Gastroesophageal sphincter (tissue), 4 donors: ENCODE results near the gene SPATA9. TPM values are rescaled to one million over a fixed set of nuclear protein-coding genes. Genes with fewer than 3 reads are reported as not detected.
A peak's percentile ranks its signal among the peaks of the same experiment; 100 is the strongest.

ENCODE experiments used
- ATAC-seq: fragments of 150-250 bp; one replicate; pipeline ENCODE4 v1.9.1; 2016; ENCODE audit warnings: mild to moderate bottlenecking, moderate library complexity
- H3K27ac ChIP-seq, 4 donors: fragments of 200-600 bp; sonication (generic) in 3 of 4; 1 replicate in 3 of 4; 2 replicates in 1 of 4; pipeline ENCODE4 v1.5.1; 2016 to 2019
- H3K27me3 ChIP-seq: fragments of 200-600 bp; sonication (generic); one replicate; pipeline ENCODE4 v1.5.1; 2019
- H3K36me3 ChIP-seq, 2 donors: fragments of 200-600 bp; sonication (generic); one replicate each; pipeline ENCODE4 v1.5.1; 2019; ENCODE audit warnings: control low read depth in 1 of 2
- H3K4me1 ChIP-seq, 3 donors: fragments of 200-600 bp; sonication (generic); 1 replicate in 2 of 3; 2 replicates in 1 of 3; pipeline ENCODE4 v1.5.1; 2016 to 2019; ENCODE audit warnings: control low read depth in 2 of 3
- H3K4me3 ChIP-seq, 2 donors: fragments of 200-600 bp; sonication (generic); one replicate each; pipeline ENCODE4 v1.5.1; 2019; ENCODE audit warnings: mild to moderate bottlenecking in 1 of 2, moderate library complexity in 1 of 2
- H3K9me3 ChIP-seq, 3 donors: fragments of 200-600 bp; sonication (generic); one replicate each; pipeline ENCODE4 v1.5.1; 2017 to 2019; ENCODE audit warnings: control low read depth in 2 of 3
- EP300 ChIP-seq: sonication (generic); formaldehyde crosslinking; IDR thresholded peaks from one replicate; pipeline ENCODE4 v1.6.1; 2017; ENCODE audit warnings: antibody characterized with exemption, mild to moderate bottlenecking
- POLR2A ChIP-seq, 2 donors: fragments of 450-650 bp; IDR thresholded peaks; one replicate each; pipeline ENCODE4 v1.6.1; 2017; ENCODE audit warnings: antibody characterized with exemption in 2 of 2, mild to moderate bottlenecking in 2 of 2, moderate library complexity in 1 of 2
- POLR2AphosphoS5 ChIP-seq: sonication (generic); formaldehyde crosslinking; IDR thresholded peaks from one replicate; pipeline ENCODE4 v1.6.1; 2017; ENCODE audit warnings: antibody characterized with exemption
- WGBS, 2 donors: methylation state at CpG; one replicate each; pipeline ENCODE4 v1.1.5; 2018; ENCODE audit warnings: low coverage in 1 of 2; 5-methylcytosine and 5-hydroxymethylcytosine counted together
- total RNA-seq, 4 donors: library from RNA; depleted of rRNA; stranded (reverse); fragments of >200 nt; gene quantifications; one replicate each; pipeline ENCODE4 v1.1.0, GENCODE V29; 2016
- TF ChIP-seq, protein P1 (sequence below), 4 experiments: fragments of 200-600 bp in 2 of 4; fragments of 450-650 bp in 2 of 4; sonication (generic) in 1 of 4; IDR thresholded peaks; one replicate each; pipeline ENCODE4 v1.5.1; 2017 to 2019; ENCODE audit warnings: antibody characterized with exemption in 4 of 4, mild to moderate bottlenecking in 2 of 4, moderate library complexity in 2 of 4

SPATA9 gene, protein sequence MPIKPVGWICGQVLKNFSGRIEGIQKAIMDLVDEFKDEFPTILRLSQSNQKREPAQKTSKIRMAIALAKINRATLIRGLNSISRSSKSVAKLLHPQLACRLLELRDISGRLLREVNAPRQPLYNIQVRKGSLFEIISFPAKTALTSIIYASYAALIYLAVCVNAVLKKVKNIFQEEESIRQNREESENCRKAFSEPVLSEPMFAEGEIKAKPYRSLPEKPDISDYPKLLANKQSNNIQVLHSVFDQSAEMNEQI
- under 1 TPM in 1 of 4 donors, not detected in 3; 0.27 TPM for total RNA-seq

DNA sequence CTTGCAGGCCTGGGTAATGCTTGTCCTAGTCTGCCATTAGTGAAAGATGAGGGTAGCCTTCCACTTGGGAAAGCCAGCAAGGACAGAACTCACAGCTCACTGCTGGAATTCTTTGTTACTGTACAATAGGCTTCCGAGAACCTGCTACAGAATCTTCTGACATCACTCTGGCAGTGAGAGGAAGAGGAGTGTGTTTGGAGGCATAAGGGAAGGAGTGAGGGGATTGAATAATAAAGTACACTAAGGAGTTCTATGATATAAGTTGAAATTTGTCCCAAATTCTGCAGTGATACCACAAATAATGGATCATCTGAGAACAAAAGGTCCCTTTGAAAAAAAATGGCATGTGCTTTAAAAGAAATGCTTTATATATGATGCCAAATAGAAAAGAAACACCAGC lies at the start of gene SPATA9:
TSS of gene SPATA9 (minus strand) at position 101 of the 400 bp plus-strand sequence. CDS start 137 bp downstream, outside the sequence.
- no peak for ATAC-seq
- Histone ChIP-seq H3K4me1 (no peaks in the 10 kb centered on the region), H3K9me3 (no peaks in the 10 kb centered on the region), H3K4me3 (no peak within 1 kb of the TSS), H3K27ac (no peak within 1 kb of the TSS), H3K27me3 (no peaks in the 10 kb centered on the region), H3K36me3 (no peaks in the 10 kb centered on the region)
- no CpG with 5 or more reads among the region's 1 CpG for WGBS, 2 donors
- TF ChIP-seq EP300: no peak
- no peak for TF ChIP-seq POLR2AphosphoS5
- TF ChIP-seq, protein P1, sequence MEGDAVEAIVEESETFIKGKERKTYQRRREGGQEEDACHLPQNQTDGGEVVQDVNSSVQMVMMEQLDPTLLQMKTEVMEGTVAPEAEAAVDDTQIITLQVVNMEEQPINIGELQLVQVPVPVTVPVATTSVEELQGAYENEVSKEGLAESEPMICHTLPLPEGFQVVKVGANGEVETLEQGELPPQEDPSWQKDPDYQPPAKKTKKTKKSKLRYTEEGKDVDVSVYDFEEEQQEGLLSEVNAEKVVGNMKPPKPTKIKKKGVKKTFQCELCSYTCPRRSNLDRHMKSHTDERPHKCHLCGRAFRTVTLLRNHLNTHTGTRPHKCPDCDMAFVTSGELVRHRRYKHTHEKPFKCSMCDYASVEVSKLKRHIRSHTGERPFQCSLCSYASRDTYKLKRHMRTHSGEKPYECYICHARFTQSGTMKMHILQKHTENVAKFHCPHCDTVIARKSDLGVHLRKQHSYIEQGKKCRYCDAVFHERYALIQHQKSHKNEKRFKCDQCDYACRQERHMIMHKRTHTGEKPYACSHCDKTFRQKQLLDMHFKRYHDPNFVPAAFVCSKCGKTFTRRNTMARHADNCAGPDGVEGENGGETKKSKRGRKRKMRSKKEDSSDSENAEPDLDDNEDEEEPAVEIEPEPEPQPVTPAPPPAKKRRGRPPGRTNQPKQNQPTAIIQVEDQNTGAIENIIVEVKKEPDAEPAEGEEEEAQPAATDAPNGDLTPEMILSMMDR (IDR thresholded peaks at IDR 0.05): no peak
- TF ChIP-seq POLR2A (IDR thresholded peaks at IDR 0.05): no peak

- H3K27me3 ChIP-seq: no peaks in the 10 kb centered on the region
- no peaks in the 10 kb centered on the region for H3K9me3 ChIP-seq
- peak; percentile 17 for ATAC-seq
- peaks cover 5 to 78% (median 16%) of the 10 kb centered on the region in 3 donors for H3K4me1 ChIP-seq
- peak overlapping the region; percentile 83 to 93 for H3K4me3 ChIP-seq
- peak overlapping the region; percentile 84 to 98 (median 93) for H3K27ac ChIP-seq
- no peaks in the 10 kb centered on the region for H3K36me3 ChIP-seq
- 3 to 4% methylated on average over 2 to 22 of the region's 64 CpGs for WGBS, 2 donors
- TF ChIP-seq POLR2A (IDR thresholded peaks at IDR 0.05) (no peak), POLR2AphosphoS5 (peak; percentile 39)
- TF ChIP-seq, protein P1 (IDR thresholded peaks at IDR 0.05): peak in 1 of 4 experiments; percentile 17
Measured at GRCh38 chr5:95731571-95732554, 49.1 kb upstream of the SPATA9 start.

DNA sequence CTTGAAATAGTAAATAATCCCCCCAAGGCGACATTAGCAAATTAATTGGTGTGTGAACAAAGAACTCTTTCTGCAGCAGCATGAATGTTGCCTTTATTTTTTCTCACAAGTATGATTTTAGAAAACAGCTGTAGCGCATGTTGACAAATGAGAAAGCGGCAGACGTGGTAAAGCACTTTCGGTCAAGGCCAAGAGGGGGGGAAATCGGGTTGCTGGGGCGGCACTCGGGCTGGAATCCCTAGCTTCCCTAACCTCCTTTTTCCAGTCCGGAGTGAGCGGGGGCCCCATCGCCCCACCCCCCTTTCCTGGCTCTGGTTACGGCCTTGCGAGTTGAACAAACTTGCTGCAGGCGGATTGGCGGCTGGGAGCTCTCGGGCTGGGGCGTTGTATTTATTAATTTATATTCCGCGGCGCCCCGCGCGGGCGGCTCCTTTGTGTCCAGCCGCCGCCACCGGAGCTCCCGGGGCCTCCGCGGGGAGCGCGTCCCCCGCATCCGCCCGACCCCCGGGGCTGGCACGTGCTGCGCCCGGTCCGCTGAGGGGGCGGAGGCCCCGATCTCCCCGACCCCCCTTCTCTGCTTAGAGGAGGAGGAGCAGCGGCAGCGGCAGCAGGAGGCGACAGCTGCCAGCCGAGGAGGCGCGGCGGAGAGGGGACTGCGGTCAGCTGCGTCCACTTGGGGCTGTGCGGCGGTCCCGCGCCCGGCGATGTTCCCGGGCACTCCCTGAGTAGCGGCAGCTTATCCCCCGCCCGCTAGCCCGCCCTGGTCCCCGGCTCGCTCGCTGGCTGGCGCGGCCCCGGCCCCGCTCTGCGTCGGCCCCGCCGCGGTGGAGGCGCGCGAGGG lies 48.2 kb upstream of the SPATA9 start, which contains the start of gene RHOBTB3:
TSS of gene RHOBTB3 (plus strand) at position 607 of the 841 bp plus-strand sequence. CDS start 347 bp downstream, outside the sequence.
- H3K9me3 ChIP-seq: no peaks in the 10 kb centered on the region
- ATAC-seq: peak; percentile 86
- H3K4me1 ChIP-seq: peaks cover 9 to 80% (median 14%) of the 10 kb centered on the region in 3 donors
- H3K4me3 ChIP-seq: peak within 1 kb of the TSS; percentile 83 to 93
- H3K27ac ChIP-seq: peak within 1 kb of the TSS; percentile 84 to 98 (median 93)
- H3K36me3 ChIP-seq: no peaks in the 10 kb centered on the region
- 0% methylated on average over 1 to 6 of the region's 78 CpGs for WGBS, 2 donors
- H3K27me3 ChIP-seq: no peaks in the 10 kb centered on the region
- peak; percentile 89 to 91 for TF ChIP-seq POLR2A (IDR thresholded peaks at IDR 0.05)
- TF ChIP-seq POLR2AphosphoS5: peak; percentile 90
- TF ChIP-seq, protein P1 (IDR thresholded peaks at IDR 0.05): peak in 1 of 4 experiments; percentile 11
- no peak for TF ChIP-seq EP300

GRCh38 chr5:95730011-95730700 lies 47.4 kb upstream of the SPATA9 start:
- Histone ChIP-seq H3K9me3 (no peaks in the 10 kb centered on the region), H3K4me3 (peak overlapping the region; percentile 83 to 93), H3K27me3 (no peaks in the 10 kb centered on the region), H3K4me1 (peaks cover 9 to 74% (median 10%) of the 10 kb centered on the region in 3 donors), H3K27ac (peak overlapping the region; percentile 84 to 98 (median 93)), H3K36me3 (no peaks in the 10 kb centered on the region)
- WGBS, 2 donors: 20 to 31% methylated on average over 10 to 11 of the region's 11 CpGs
- TF ChIP-seq, protein P1 (IDR thresholded peaks at IDR 0.05): no peak
- TF ChIP-seq EP300 (no peak), POLR2AphosphoS5 (no peak)
- no peak for ATAC-seq
